ENCODE results near the gene ASPSCR1.

The ASPSCR1 gene

GRCh38 chr17:81959362-81960129, 17.9 kb upstream of the ASPSCR1 start:
- no CpG with 5 or more reads among the region's 112 CpGs for WGBS, 2 donors (ENCODE audit: extremely low coverage in 2 of 2, insufficient read length in 2 of 2, insufficient replicate concordance in 1 of 2)
- no peak overlapping the region for H3K4ac ChIP-seq (ENCODE audit: low read length)
- no peak overlapping the region for H4K91ac ChIP-seq (ENCODE audit: low read depth, low read length, poor library complexity)
- H3K4me3 ChIP-seq (ENCODE audit: low read length in 2 of 2): peak overlapping the region; percentile 12 to 65
- peaks cover 1% of the 10 kb centered on the region for H3K79me1 ChIP-seq (ENCODE audit: low read depth, low read length)
- no peaks in the 10 kb centered on the region for H3K9me3 ChIP-seq (replicated peaks in 1 of 2; ENCODE audit: control insufficient read depth in 2 of 2, insufficient read depth in 1 of 2, low read depth in 1 of 2, low read length in 2 of 2)
- H3K14ac ChIP-seq (ENCODE audit: low read length): peak overlapping the region; percentile 96
- H2BK15ac ChIP-seq (ENCODE audit: low read length): peak overlapping the region; percentile 19
- H3K27me3 ChIP-seq (ENCODE audit: control insufficient read depth in 3 of 3, insufficient read depth in 3 of 3, low read depth in 1 of 3, low read length in 3 of 3): peaks cover 31 to 83% (median 67%) of the 10 kb centered on the region in 3 experiments
- H2BK12ac ChIP-seq (ENCODE audit: low read length): no peak overlapping the region
- peak overlapping the region; percentile 69 for H3K4me2 ChIP-seq (ENCODE audit: insufficient read depth, low read length, poor library complexity, severe bottlenecking)
- peak overlapping the region; percentile 88 for H2AFZ ChIP-seq (ENCODE audit: low read length)
- no peak overlapping the region for H4K8ac ChIP-seq (ENCODE audit: low read depth, low read length)
- H3K9ac ChIP-seq (ENCODE audit: low read depth, low read length, poor library complexity): no peak overlapping the region
- H3K18ac ChIP-seq (ENCODE audit: low read length): peak overlapping the region; percentile 89
- H3K36me3 ChIP-seq (replicated peaks in 1 of 2; ENCODE audit: control insufficient read depth in 2 of 2, insufficient read depth in 2 of 2, low read length in 2 of 2): no peaks in the 10 kb centered on the region
- peaks cover 2 to 7% of the 10 kb centered on the region in 2 donors for H3K4me1 ChIP-seq (ENCODE audit: control insufficient read depth in 2 of 2, insufficient read depth in 1 of 2, low read depth in 1 of 2, low read length in 2 of 2)
- peak overlapping the region; percentile 98 for H3K23ac ChIP-seq (ENCODE audit: low read depth, low read length, poor library complexity)
- peak overlapping the region; percentile 39 for H2BK5ac ChIP-seq (ENCODE audit: low read length)
- H2BK120ac ChIP-seq (ENCODE audit: low read depth, low read length): peak overlapping the region; percentile 94
- no peak for DNase-seq (ENCODE audit: low spot score)
- peak overlapping the region; percentile 97 for H2AK5ac ChIP-seq (ENCODE audit: low read depth, low read length)
- H3K27ac ChIP-seq (replicated peaks; ENCODE audit: low read length): no peak overlapping the region

- Histone ChIP-seq H2BK15ac (ENCODE audit: low read length) (peak overlapping the region; percentile 98), H2AK5ac (ENCODE audit: low read depth, low read length) (peak overlapping the region; percentile 95), H2AFZ (ENCODE audit: low read length) (peak overlapping the region; percentile 88), H3K14ac (ENCODE audit: low read length) (peak overlapping the region; percentile 82), H2BK120ac (ENCODE audit: low read depth, low read length) (no peak overlapping the region), H3K4me1 (ENCODE audit: control insufficient read depth in 2 of 2, insufficient read depth in 1 of 2, low read depth in 1 of 2, low read length in 2 of 2) (peaks cover 2 to 14% of the 10 kb centered on the region in 2 donors), H4K91ac (ENCODE audit: low read depth, low read length, poor library complexity) (no peak overlapping the region), H3K18ac (ENCODE audit: low read length) (peak overlapping the region; percentile 83), H3K36me3 (replicated peaks in 1 of 2; ENCODE audit: control insufficient read depth in 2 of 2, insufficient read depth in 2 of 2, low read length in 2 of 2) (no peaks in the 10 kb centered on the region), H3K4me3 (ENCODE audit: low read length in 2 of 2) (peak overlapping the region in 1 of 2 donors; percentile 65), H3K9me3 (replicated peaks in 1 of 2; ENCODE audit: control insufficient read depth in 2 of 2, insufficient read depth in 1 of 2, low read depth in 1 of 2, low read length in 2 of 2) (no peaks in the 10 kb centered on the region), H2BK5ac (ENCODE audit: low read length) (peak overlapping the region; percentile 39), H3K27me3 (ENCODE audit: control insufficient read depth in 3 of 3, insufficient read depth in 3 of 3, low read depth in 1 of 3, low read length in 3 of 3) (peaks cover 31 to 86% (median 68%) of the 10 kb centered on the region in 3 experiments), H4K8ac (ENCODE audit: low read depth, low read length) (no peak overlapping the region), H3K79me1 (ENCODE audit: low read depth, low read length) (peaks cover 1% of the 10 kb centered on the region), H3K4me2 (ENCODE audit: insufficient read depth, low read length, poor library complexity, severe bottlenecking) (peak overlapping the region; percentile 69), H3K4ac (ENCODE audit: low read length) (no peak overlapping the region), H3K9ac (ENCODE audit: low read depth, low read length, poor library complexity) (no peak overlapping the region), H3K23ac (ENCODE audit: low read depth, low read length, poor library complexity) (peak overlapping the region; percentile 98), H3K27ac (replicated peaks; ENCODE audit: low read length) (no peak overlapping the region), H2BK12ac (ENCODE audit: low read length) (peak overlapping the region; percentile 90)
- no peak for DNase-seq (ENCODE audit: low spot score)
- no CpG with 5 or more reads among the region's 98 CpGs for WGBS, 2 donors (ENCODE audit: extremely low coverage in 2 of 2, insufficient read length in 2 of 2, insufficient replicate concordance in 1 of 2)
Observed at GRCh38 chr17:81960130-81960958, 17.1 kb upstream of the ASPSCR1 start.

- DNase-seq (ENCODE audit: low spot score): no peak
- peak within 1 kb of the TSS; percentile 90 for H3K18ac ChIP-seq (ENCODE audit: low read length)
- peaks cover 31 to 87% (median 68%) of the 10 kb centered on the region in 3 experiments for H3K27me3 ChIP-seq (ENCODE audit: control insufficient read depth in 3 of 3, insufficient read depth in 3 of 3, low read depth in 1 of 3, low read length in 3 of 3)
- peaks cover 1% of the 10 kb centered on the region for H3K79me1 ChIP-seq (ENCODE audit: low read depth, low read length)
- peak within 1 kb of the TSS; percentile 39 for H2BK5ac ChIP-seq (ENCODE audit: low read length)
- no peak within 1 kb of the TSS for H3K9ac ChIP-seq (ENCODE audit: low read depth, low read length, poor library complexity)
- peak within 1 kb of the TSS; percentile 82 for H3K14ac ChIP-seq (ENCODE audit: low read length)
- H4K8ac ChIP-seq (ENCODE audit: low read depth, low read length): no peak within 1 kb of the TSS
- H3K4me3 ChIP-seq (ENCODE audit: low read length in 2 of 2): peak within 1 kb of the TSS in 1 of 2 donors; percentile 65
- H3K4me2 ChIP-seq (ENCODE audit: insufficient read depth, low read length, poor library complexity, severe bottlenecking): peak within 1 kb of the TSS; percentile 80
- H2BK15ac ChIP-seq (ENCODE audit: low read length): peak within 1 kb of the TSS; percentile 98
- H3K36me3 ChIP-seq (replicated peaks in 1 of 2; ENCODE audit: control insufficient read depth in 2 of 2, insufficient read depth in 2 of 2, low read length in 2 of 2): no peaks in the 10 kb centered on the region
- peak within 1 kb of the TSS; percentile 95 for H2AK5ac ChIP-seq (ENCODE audit: low read depth, low read length)
- no peak within 1 kb of the TSS for H2BK120ac ChIP-seq (ENCODE audit: low read depth, low read length)
- H2AFZ ChIP-seq (ENCODE audit: low read length): peak within 1 kb of the TSS; percentile 88
- no peak within 1 kb of the TSS for H4K91ac ChIP-seq (ENCODE audit: low read depth, low read length, poor library complexity)
- WGBS, 2 donors (ENCODE audit: extremely low coverage in 2 of 2, insufficient read length in 2 of 2, insufficient replicate concordance in 1 of 2): no CpG with 5 or more reads among the region's 65 CpGs
- H3K4me1 ChIP-seq (ENCODE audit: control insufficient read depth in 2 of 2, insufficient read depth in 1 of 2, low read depth in 1 of 2, low read length in 2 of 2): peaks cover 2 to 14% of the 10 kb centered on the region in 2 donors
- no peak within 1 kb of the TSS for H3K4ac ChIP-seq (ENCODE audit: low read length)
- H3K9me3 ChIP-seq (replicated peaks in 1 of 2; ENCODE audit: control insufficient read depth in 2 of 2, insufficient read depth in 1 of 2, low read depth in 1 of 2, low read length in 2 of 2): no peaks in the 10 kb centered on the region
- H3K27ac ChIP-seq (replicated peaks; ENCODE audit: low read length): no peak within 1 kb of the TSS
- H2BK12ac ChIP-seq (ENCODE audit: low read length): peak within 1 kb of the TSS; percentile 94
- peak within 1 kb of the TSS; percentile 98 for H3K23ac ChIP-seq (ENCODE audit: low read depth, low read length, poor library complexity)
Observed at GRCh38 chr17:81961087-81961511, 16.3 kb upstream of the ASPSCR1 start, which contains the start of gene NOTUM. Gene NOTUM, minus strand, starts transcription at chr17:81961187. Its CDS starts 278 bp downstream, at chr17:81960909.

All from neuronal stem cell (in vitro differentiated cells).